K562 (cell line): ENCODE results near the gene ANXA9. TPM values are rescaled to one million over a fixed set of nuclear protein-coding genes. Genes with fewer than 3 reads are reported as not detected.
A peak's percentile ranks its signal among the peaks of the same experiment; 100 is the strongest.

Experiments used
- AFF4 ChIP-seq: sonication (generic); formaldehyde crosslinking; IDR thresholded peaks from 2 replicates; pipeline ENCODE4 v1.8.0; 2023; ENCODE audit warnings: mild to moderate bottlenecking, missing genetic modification reagents
- CBX8 ChIP-seq: fragments of 200-600 bp; sonication (generic); IDR thresholded peaks from 2 replicates; pipeline ENCODE4 v1.6.1; 2012; ENCODE audit warnings: borderline replicate concordance, mixed run types, low read depth, mild to moderate bottlenecking, moderate library complexity, mixed read lengths, low read length, control low read depth, inconsistent platforms; ENCODE audit not compliant: poor library complexity, severe bottlenecking; ENCODE audit errors: extremely low read depth
- DEAF1 ChIP-seq: fragments of 450-650 bp; formaldehyde crosslinking; IDR thresholded peaks from 2 replicates; pipeline ENCODE4 v1.4.0; 2020; ENCODE audit warnings: mild to moderate bottlenecking, moderate library complexity
- FUS ChIP-seq: fragments of 200-400 bp; formaldehyde crosslinking; optimal IDR thresholded peaks from 2 replicates; pipeline ENCODE3; 2017; ENCODE audit warnings: low read depth, low read length
- HOXB6 ChIP-seq: fragments of 250-450 bp; sonication (Bioruptor Pico); IDR thresholded peaks from 2 replicates; pipeline ENCODE4 v1.5.1; 2022; ENCODE audit warnings: mild to moderate bottlenecking, borderline replicate concordance
- HSF4 ChIP-seq: fragments of 250-450 bp; sonication (Bioruptor Pico); IDR thresholded peaks from 2 replicates; pipeline ENCODE4 v2.1.2; 2022; ENCODE audit warnings: mild to moderate bottlenecking, moderate library complexity, borderline replicate concordance
- MEF2D ChIP-seq: conservative IDR thresholded peaks from 2 replicates; pipeline ENCODE4 v1.6.1; 2016; ENCODE audit warnings: low read depth, missing genetic modification characterization, missing compliant biosample characterization
- MLLT1 ChIP-seq, 2 experiments: fragments of 450-650 bp; IDR thresholded peaks; 2 replicates each; pipeline ENCODE4 v1.6.1; 2016
- MYC ChIP-seq, 2 experiments: fragments of 250-450 bp in 1 of 2; sonication (Bioruptor Pico) in 1 of 2; IDR thresholded peaks; 2 replicates each; pipeline versions ENCODE4 v1.5.1 to v1.6.1; 2012 to 2021; ENCODE audit warnings: low read depth in 2 of 2, borderline replicate concordance in 1 of 2, improper control_type of control experiment in 1 of 2, low read length in 1 of 2, mild to moderate bottlenecking in 1 of 2, moderate library complexity in 1 of 2
- POLR2B ChIP-seq: fragments of 450-650 bp; IDR thresholded peaks from 2 replicates; pipeline ENCODE4 v1.6.1; 2018; ENCODE audit warnings: low read depth; ENCODE audit not compliant: partially characterized antibody
- RFX5 ChIP-seq: IDR thresholded peaks from 2 replicates; pipeline ENCODE4 v1.6.1; 2011; ENCODE audit warnings: low read depth, mild to moderate bottlenecking, improper control_type of control experiment, low read length
- SAFB2 ChIP-seq: fragments of 200-400 bp; formaldehyde crosslinking; IDR thresholded peaks from 2 replicates; pipeline ENCODE4 v1.6.1; 2018; ENCODE audit warnings: borderline replicate concordance, low read length, low read depth, moderate library complexity; ENCODE audit not compliant: severe bottlenecking
- SNIP1 ChIP-seq: fragments of 450-650 bp; IDR thresholded peaks from 2 replicates; pipeline ENCODE4 v1.7.1; 2017; ENCODE audit warnings: low read depth, mild to moderate bottlenecking
- ZNF592 ChIP-seq: fragments of 450-650 bp; IDR thresholded peaks from 2 replicates; pipeline ENCODE4 v1.6.1; 2017; ENCODE audit warnings: antibody characterized with exemption, mild to moderate bottlenecking
- polyA plus RNA-seq, 8 experiments: library from polyadenylated mRNA; depleted of rRNA in 4 of 8; stranded (reverse) in 5 of 8; unstranded in 3 of 8; fragments of >200 nt; fragmentation: Nextera tagmentation in 2 of 8; fragmentation: Illumina TruSeq in 1 of 8; extraction: Ambion mirVana in 2 of 8; extraction: Trizol in 1 of 8; gene quantifications; 2 replicates each; pipeline versions ENCODE4 v1.2.1 to v1.2.3, GENCODE V29; 2011 to 2014; ENCODE audit warnings: inconsistent platforms in 1 of 8, missing spikeins in 1 of 8
- total RNA-seq, 7 experiments: library from RNA; depleted of rRNA in 6 of 7; stranded (reverse); fragments of >200 nt in 6 of 7; fragmentation: Illumina TruSeq in 2 of 7; extraction: Trizol in 2 of 7; gene quantifications; 2 replicates each; pipeline versions ENCODE4 v1.2.1 to v1.2.3, GENCODE V29; 2011 to 2021; ENCODE audit warnings: low replicate concordance in 1 of 7

ANXA9 gene
- total and polyA plus RNA-seq, 9 of the 15 experiments (the other 6 are each of a cell fraction or from before 2014, with no cell fraction given): 0.24 to 1.6 (median 0.57) TPM

- TF ChIP-seq SAFB2: no peak
- TF ChIP-seq MEF2D (tag): peak; percentile 55; the same call in 1 of the 2 replicates
- TF ChIP-seq DEAF1 (CRISPR knock-in tag): no peak
- peak; percentile 98 for TF ChIP-seq ZNF592
- no peak for TF ChIP-seq HSF4 (CRISPR knock-in tag)
- TF ChIP-seq HOXB6 (CRISPR knock-in tag): no peak
- TF ChIP-seq AFF4 (CRISPR knock-in tag): no peak
- no peak for TF ChIP-seq CBX8
- TF ChIP-seq POLR2B: no peak
- TF ChIP-seq FUS: no peak
- TF ChIP-seq MLLT1 (IDR thresholded peaks at IDR 0.05): peak in 1 of 2 experiments; percentile 87; a peak in 2 of 4 replicates
- TF ChIP-seq RFX5: no peak
- TF ChIP-seq SNIP1: no peak
- no peak for TF ChIP-seq MYC (IDR thresholded peaks at IDR 0.05; ENCODE audit: low read depth, low read length)
- TF ChIP-seq MYC (CRISPR knock-in tag; IDR thresholded peaks at IDR 0.05; ENCODE audit: borderline replicate concordance, low read depth): no peak
These were observed 17.1 kb downstream of the ANXA9 start (continued) for GRCh38 chr1:150999051-150999674.
